Esophagus (tissue), 2 donors: Measurements from ENCODE around the gene CEP85. TPM values are rescaled to one million over a fixed set of nuclear protein-coding genes. Genes with fewer than 3 reads are reported as not detected.
A peak's percentile ranks its signal among the peaks of the same experiment; 100 is the strongest.

Source experiments
- H3K27ac ChIP-seq, 2 donors: one replicate each; pipeline ENCODE4 v1.5.1; 2013; ENCODE audit warnings: low read depth in 2 of 2, mild to moderate bottlenecking in 2 of 2, inconsistent platforms in 1 of 2, low read length in 1 of 2, moderate library complexity in 1 of 2
- H3K27me3 ChIP-seq, 2 donors: one replicate each; pipeline ENCODE4 v1.6.1; 2013; ENCODE audit warnings: low read length in 2 of 2, control low read depth in 1 of 2, mild to moderate bottlenecking in 1 of 2; ENCODE audit not compliant: insufficient read depth in 2 of 2, control insufficient read depth in 1 of 2
- H3K36me3 ChIP-seq, 2 donors: one replicate each; pipeline ENCODE4 v1.6.1; 2013; ENCODE audit warnings: low read length in 1 of 2; ENCODE audit not compliant: control insufficient read depth in 2 of 2, insufficient read depth in 2 of 2
- H3K4me1 ChIP-seq, 2 donors: one replicate each; pipeline ENCODE4 v1.6.1; 2013; ENCODE audit warnings: low read length in 1 of 2; ENCODE audit not compliant: control insufficient read depth in 2 of 2, insufficient read depth in 2 of 2
- H3K4me3 ChIP-seq, 2 donors: one replicate each; pipeline ENCODE4 v1.5.1; 2013; ENCODE audit warnings: low read length in 2 of 2, mild to moderate bottlenecking in 2 of 2, low read depth in 1 of 2, moderate library complexity in 1 of 2
- H3K9me3 ChIP-seq, 2 donors: one replicate each; pipeline ENCODE4 v1.6.1; 2013; ENCODE audit warnings: mild to moderate bottlenecking in 2 of 2, low read depth in 1 of 2, low read length in 1 of 2, moderate library complexity in 1 of 2; ENCODE audit not compliant: control insufficient read depth in 2 of 2, insufficient read depth in 1 of 2
- WGBS, 2 donors: extraction: QIAGEN DNeasy Blood & Tissue Kit; methylation state at CpG; one replicate each; pipeline ENCODE4 v1.1.7; 2013; 5-methylcytosine and 5-hydroxymethylcytosine counted together
- polyA plus RNA-seq, 2 donors: library from polyadenylated mRNA; stranded (reverse); fragments of 200-250 nt; gene quantifications; one replicate each; pipeline ENCODE4 v1.2.3, GENCODE V29; 2013
- donor health status: healthy with polysubstance abuse.
- donor health status: Bipolar disorder and iron deficiency.

CEP85 gene
- polyA plus RNA-seq, 2 donors: 5.3 to 5.9 TPM

DNA sequence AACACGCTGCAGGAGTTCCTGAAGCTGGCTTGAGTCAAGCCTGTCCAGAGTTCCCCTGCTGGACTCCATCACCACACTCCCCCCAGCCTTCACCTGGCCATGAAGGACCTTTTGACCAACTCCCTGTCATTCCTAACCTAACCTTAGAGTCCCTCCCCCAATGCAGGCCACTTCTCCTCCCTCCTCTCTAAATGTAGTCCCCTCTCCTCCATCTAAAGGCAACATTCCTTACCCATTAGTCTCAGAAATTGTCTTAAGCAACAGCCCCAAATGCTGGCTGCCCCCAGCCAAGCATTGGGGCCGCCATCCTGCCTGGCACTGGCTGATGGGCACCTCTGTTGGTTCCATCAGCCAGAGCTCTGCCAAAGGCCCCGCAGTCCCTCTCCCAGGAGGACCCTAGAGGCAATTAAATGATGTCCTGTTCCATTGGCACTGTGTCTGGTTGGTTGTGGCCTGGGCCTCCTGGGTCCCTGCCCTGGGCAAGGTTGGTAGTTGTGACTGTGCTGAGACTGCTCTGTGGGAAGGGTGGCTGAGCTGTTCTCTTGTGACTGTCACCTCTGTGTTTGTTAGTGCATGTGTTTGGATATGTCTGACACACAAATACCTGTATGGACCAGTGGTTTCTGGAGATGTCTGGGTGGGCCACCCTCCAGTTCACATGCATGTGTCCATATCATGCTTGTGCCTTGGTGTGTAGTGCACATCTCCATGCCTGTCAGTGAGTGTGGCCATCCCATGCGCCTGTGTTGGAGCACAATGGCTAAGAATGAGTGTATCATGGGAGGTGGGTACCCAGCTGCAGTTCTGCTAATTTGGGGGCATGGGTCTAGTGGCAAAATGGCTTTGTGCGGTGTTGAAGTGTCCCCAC lies 47.3 kb downstream of the CEP85 start:
- 81 to 87% methylated on average over 5 of the region's 5 CpGs for WGBS, 2 donors
- no peaks in the 10 kb centered on the region for H3K9me3 ChIP-seq
- peak overlapping the region; percentile 4 to 16 for H3K4me3 ChIP-seq
- H3K4me1 ChIP-seq: peaks cover 3 to 50% of the 10 kb centered on the region in 2 donors
- H3K27me3 ChIP-seq: no peaks in the 10 kb centered on the region
- peak overlapping the region; percentile 99 for H3K27ac ChIP-seq
- peaks cover 0 to 17% of the 10 kb centered on the region in 2 donors for H3K36me3 ChIP-seq

DNA sequence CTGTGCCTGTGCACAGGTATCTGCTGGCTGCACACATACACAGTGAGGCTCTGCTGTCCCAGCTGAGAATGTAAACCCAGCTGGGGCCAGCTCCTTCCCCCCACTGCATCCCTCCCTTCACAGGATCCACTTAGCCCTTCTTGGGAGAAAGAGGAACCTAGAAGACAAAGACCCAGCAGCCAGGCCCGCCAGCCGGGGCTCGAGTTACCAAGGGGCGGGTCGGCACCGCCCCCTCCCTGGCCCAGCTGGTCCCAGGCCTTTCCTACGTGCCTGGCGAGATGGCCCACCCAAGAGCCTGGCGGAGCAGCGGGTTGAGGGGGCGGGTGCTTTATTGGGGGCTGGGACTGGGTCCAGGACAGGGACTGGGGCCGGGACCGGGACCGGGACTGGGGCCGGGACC lies 48.0 kb downstream of the CEP85 start:
- Histone ChIP-seq H3K36me3 (peaks cover 0 to 17% of the 10 kb centered on the region in 2 donors), H3K4me1 (peaks cover 3 to 47% of the 10 kb centered on the region in 2 donors), H3K9me3 (no peaks in the 10 kb centered on the region), H3K27ac (peak overlapping the region in 1 of 2 donors; percentile 6), H3K4me3 (no peak overlapping the region), H3K27me3 (no peaks in the 10 kb centered on the region)
- 41 to 46% methylated on average over 15 of the region's 15 CpGs for WGBS, 2 donors

DNA sequence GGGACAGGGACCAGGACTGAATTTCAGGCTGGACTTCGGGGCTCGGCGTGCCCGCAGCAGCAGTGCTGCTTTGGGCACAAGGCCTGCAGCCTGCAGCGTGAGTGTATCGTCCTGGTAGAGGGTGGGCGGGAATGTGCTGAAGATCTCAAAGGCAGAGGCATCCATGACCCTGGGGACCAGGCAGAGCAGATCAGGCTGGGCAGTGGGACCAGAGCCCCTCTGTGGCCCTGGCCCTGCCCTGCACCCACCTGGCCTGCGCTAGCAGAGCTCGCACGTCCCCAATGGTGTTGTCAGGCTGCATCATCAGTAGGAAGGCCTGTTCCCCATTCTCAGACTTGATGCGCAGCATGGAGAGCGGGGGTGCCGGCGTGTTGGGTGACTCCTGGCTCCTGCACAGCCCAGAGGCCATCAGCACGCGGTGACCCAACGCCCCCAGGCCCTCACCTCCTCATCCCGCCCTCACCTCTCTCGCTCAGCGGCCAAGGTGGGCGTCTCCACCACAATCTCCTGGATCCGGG lies 48.5 kb downstream of the CEP85 start:
- Histone ChIP-seq H3K4me1 (peaks cover 3 to 46% of the 10 kb centered on the region in 2 donors), H3K4me3 (no peak overlapping the region), H3K27ac (no peak overlapping the region), H3K27me3 (no peaks in the 10 kb centered on the region), H3K9me3 (no peaks in the 10 kb centered on the region), H3K36me3 (peaks cover 0 to 17% of the 10 kb centered on the region in 2 donors)
- WGBS, 2 donors: 74% methylated on average over 22 of the region's 22 CpGs

DNA sequence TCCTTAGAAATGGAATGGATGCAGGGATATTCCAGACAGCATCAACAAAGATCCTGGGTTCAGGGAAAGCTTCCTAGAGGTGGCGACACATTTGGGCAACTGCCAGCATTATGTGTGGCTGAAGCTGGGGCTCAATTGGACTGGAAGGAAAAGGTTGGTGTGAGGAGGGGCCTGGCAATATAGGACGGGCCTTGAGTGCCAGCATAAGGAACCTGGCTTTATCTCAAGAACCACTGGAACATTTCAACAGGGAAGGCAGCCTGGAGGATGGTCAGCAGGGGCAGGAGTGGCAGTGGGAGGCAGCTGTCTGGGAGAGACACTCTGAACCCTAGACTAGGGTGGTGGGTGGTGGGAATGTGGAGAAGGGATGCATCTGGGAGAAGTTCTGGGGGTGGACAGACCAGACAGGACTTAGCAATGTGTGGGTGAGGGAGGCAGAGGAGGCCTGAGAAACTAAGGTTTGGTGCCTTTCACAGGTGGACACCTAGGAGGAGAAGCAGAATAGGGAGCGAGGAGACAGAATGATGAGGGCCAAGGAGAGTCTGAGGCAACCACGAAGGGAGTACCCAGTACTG lies 49.4 kb downstream of the CEP85 start:
- Histone ChIP-seq H3K36me3 (peaks cover 0 to 17% of the 10 kb centered on the region in 2 donors), H3K9me3 (no peaks in the 10 kb centered on the region), H3K4me3 (no peak overlapping the region), H3K27me3 (no peaks in the 10 kb centered on the region), H3K4me1 (peaks cover 3 to 40% of the 10 kb centered on the region in 2 donors), H3K27ac (peak overlapping the region in 1 of 2 donors; percentile 77)
- 60 to 69% methylated on average over 4 of the region's 4 CpGs for WGBS, 2 donors

DNA sequence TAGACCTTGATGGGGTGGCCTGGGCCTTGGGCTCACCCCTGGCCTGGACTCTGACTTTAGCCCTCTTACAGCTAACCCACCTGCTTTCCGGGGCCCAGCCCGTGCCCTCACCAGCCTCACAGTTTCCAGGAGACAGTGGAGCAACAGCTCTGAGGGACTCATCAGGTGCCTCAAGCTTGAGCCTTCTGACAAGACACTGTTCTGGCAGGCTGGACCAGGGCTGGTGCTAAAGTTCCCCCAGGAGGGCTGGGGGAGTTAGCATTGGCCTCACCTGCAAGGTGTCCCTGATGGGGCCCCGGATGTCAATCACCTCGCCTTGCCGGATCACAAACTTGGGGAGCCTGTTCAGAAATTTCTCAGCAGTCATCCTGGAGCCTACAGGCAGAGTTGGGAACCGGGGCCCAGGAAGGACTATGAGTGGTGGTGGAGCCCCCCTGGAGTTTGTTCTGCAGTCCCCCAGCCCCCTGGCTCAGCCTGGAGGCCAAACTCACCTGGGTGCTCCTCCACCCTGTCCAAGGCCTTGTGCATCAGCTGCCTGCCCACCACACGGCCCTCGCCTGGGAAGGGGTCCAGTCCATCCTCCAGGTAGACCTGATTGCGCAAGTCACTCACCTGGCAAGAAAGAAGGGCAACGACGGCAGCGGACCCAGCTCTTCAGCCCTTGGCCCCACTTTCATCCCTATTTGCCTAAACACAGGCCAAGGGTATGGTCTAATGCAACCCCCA lies 50.0 kb downstream of the CEP85 start:
- Histone ChIP-seq H3K36me3 (peaks cover 0 to 17% of the 10 kb centered on the region in 2 donors), H3K4me1 (peaks cover 3 to 36% of the 10 kb centered on the region in 2 donors), H3K27me3 (no peaks in the 10 kb centered on the region), H3K9me3 (no peaks in the 10 kb centered on the region), H3K4me3 (no peak overlapping the region), H3K27ac (peak overlapping the region; percentile 25 to 77)
- 73 to 76% methylated on average over 12 of the region's 12 CpGs for WGBS, 2 donors

DNA sequence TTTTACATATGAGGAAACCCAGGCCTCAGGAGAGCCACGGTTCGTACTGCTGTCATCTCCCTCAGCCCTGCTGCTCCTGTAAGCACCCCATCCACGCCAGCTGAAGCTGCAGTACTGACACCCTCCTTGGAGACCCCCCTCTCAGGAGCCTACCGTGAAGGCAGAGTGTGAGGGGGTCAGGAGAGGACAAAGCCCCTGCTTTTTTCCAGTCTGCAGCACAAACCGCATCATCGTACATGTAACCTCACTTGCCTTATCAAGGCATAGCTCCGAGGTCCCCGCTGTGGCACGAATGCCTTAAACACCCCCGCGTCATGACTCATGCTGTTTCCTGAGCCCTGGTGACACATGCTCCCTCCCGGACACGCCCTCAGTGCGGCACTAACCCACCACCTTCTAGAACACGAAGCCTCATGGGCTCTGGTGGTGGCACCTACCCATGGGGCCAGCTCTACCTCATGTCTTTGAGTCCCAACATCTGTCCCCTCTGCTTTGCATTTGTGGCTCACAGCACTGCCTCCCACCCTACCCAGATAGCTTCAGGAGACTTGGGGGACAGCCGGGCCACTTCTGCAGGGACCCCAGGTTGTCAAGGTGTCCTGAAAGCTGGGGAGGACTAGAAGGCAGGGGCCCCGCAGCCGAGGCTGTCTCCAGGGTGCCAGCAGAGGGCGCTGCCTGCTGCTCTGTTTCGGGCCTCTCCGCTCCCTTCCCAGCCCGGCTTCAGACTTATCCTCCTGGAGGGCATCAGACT lies 50.8 kb downstream of the CEP85 start:
- Histone ChIP-seq H3K4me1 (peaks cover 3 to 36% of the 10 kb centered on the region in 2 donors), H3K27me3 (no peaks in the 10 kb centered on the region), H3K4me3 (no peak overlapping the region), H3K36me3 (peaks cover 0 to 17% of the 10 kb centered on the region in 2 donors), H3K27ac (peak overlapping the region; percentile 25 to 77), H3K9me3 (no peaks in the 10 kb centered on the region)
- WGBS, 2 donors: 29 to 31% methylated on average over 22 of the region's 22 CpGs

DNA sequence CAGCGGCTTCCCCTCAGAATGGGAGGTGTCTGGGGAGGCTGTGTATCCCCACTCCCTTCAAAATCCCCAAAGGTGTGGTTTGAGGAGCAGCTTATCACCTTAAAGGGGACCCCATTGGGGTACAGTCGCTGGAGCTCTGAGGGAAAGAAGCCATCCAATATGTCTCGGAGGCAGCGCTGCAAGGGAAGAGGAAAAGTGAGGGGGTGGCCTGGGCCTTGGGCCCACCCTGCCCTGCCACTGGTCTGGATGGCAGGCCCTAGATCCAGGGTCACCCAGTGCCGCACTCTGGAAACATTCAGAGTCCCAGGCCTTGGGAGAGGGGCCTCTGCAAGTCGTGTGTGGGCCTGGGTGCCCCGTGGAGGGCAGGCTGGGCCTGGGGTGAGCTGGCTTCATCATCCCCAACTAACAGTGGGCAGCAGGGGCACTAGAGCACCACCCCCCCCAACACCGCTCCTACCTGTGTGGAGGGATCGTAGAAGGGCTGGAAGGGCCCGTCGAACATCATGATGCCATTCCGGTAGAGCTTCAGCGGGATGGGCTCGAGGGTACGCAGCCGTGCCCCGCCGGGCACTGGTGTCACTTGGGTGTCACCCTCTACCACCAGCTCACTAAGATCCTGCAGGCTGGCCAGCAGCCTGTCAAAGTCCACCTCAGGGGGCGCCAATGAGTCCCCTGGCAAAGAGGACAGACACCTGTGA lies 51.5 kb downstream of the CEP85 start:
- Histone ChIP-seq H3K4me3 (no peak overlapping the region), H3K4me1 (peaks cover 3 to 36% of the 10 kb centered on the region in 2 donors), H3K9me3 (no peaks in the 10 kb centered on the region), H3K27ac (peak overlapping the region; percentile 20 to 77), H3K36me3 (peaks cover 0 to 17% of the 10 kb centered on the region in 2 donors), H3K27me3 (no peaks in the 10 kb centered on the region)
- 83 to 86% methylated on average over 18 to 19 of the region's 19 CpGs for WGBS, 2 donors

DNA sequence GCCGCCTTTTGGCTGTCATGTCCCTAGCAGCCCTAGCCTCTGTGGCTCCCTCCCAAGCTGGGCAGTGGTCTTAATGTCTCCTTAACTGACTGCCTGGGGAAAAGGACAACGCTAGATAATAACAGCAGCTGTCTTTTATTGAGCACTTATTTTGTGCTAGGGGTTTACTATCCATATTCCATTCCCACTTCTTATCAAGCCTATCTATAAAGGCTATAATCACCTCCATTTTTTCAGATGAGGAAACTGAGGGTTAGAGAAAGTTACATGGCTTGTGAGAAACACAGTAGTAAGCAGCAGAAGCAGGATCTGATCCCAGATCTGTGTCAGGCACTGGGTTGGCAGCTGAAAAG lies 52.0 kb downstream of the CEP85 start:
- H3K9me3 ChIP-seq: no peaks in the 10 kb centered on the region
- H3K27ac ChIP-seq: no peak overlapping the region
- H3K4me1 ChIP-seq: peaks cover 3 to 32% of the 10 kb centered on the region in 2 donors
- no peak overlapping the region for H3K4me3 ChIP-seq
- no peaks in the 10 kb centered on the region for H3K27me3 ChIP-seq
- 83 to 84% methylated on average over 2 of the region's 2 CpGs for WGBS, 2 donors
- peaks cover 0 to 14% of the 10 kb centered on the region in 2 donors for H3K36me3 ChIP-seq
